T-helper 1 cell treated with Interleukin-12 subunit alpha and Interleukin-12 subunit beta and Interleukin-4 antibody, amounts not matched to agents 30 ng/mL and 1 ng/mL, for 36 hours (primary cell): ENCODE measurements around the gene RAD51B. TPM values are rescaled to one million over a fixed set of nuclear protein-coding genes. Genes with fewer than 3 reads are reported as not detected.
"Not testable (repeated sequence)": the region's sequence is repeated elsewhere in the genome, so short reads cannot be mapped to it uniquely, and the experiment has no call there.

ENCODE experiments used
- intact Hi-C: fragments of 100-400 bp; cut with micrococcal nuclease; formaldehyde crosslinking; loops from one replicate; pipeline ENCODE4 v1.15.1; 2024
- total RNA-seq: library from RNA; stranded (reverse); gene quantifications from 2 replicates; pipeline ENCODE4 v1.2.3, GENCODE V29; 2022

RAD51B gene
- total RNA-seq, 1 donor from 2014 or later = 24.4 TPM

DNA sequence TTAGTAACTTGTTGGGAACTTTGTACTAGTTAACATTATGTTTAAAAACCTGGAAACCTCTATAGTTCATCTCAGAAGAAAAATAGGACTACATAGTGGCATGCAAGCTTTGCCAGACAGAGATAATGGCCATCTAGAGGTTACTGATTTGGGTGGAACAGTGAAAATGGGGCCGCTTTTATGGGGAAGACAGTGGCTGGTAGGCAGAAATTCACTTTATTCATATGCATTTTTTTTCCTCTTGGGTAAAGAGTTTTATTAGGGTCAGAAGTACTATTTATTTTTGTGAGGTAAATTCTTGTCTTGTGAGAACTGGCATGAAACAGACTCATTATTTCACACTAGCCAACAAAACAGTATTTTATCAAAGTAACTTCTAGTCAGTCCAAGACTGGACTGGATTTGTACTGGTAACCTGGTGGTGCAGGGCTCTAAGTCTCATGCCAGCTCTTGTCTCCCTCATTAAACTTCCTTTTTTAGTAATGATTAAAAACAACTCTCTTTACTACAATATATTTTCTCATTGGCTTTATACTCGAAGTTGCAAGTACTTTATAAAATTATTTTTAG lies 345.8 kb downstream of the RAD51B start:
- intact Hi-C loops = no loop called here

DNA sequence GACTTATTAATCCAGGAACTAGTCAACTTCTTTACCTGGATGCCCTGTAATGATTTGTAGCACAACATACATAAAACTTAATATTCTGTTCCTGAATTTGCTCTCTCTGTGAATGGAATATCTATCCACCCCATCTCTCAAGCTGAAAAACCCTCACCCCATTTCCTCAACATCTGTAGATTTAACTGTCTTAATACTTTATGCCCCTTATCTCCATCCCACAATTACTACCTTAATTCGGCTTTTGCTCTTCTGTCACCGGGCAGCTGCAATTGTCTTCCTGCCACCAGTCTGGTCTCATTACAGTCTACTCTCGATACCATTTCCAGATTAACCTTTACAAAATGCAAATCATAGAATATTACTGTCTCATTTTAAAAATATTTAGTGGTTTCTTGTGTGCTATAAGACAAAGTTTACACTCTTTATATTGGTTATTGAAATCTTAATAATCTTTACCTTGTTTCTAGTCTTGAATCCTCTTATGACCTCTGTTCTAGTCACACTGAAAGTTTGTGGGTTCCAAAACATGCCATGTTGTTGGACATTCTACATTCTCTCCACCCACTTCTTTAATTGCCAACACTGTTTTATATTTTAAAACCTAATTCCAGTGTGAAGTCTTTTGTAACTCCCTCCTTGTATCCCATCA lies 347.3 kb downstream of the RAD51B start:
- intact Hi-C loops = no loop called here

DNA sequence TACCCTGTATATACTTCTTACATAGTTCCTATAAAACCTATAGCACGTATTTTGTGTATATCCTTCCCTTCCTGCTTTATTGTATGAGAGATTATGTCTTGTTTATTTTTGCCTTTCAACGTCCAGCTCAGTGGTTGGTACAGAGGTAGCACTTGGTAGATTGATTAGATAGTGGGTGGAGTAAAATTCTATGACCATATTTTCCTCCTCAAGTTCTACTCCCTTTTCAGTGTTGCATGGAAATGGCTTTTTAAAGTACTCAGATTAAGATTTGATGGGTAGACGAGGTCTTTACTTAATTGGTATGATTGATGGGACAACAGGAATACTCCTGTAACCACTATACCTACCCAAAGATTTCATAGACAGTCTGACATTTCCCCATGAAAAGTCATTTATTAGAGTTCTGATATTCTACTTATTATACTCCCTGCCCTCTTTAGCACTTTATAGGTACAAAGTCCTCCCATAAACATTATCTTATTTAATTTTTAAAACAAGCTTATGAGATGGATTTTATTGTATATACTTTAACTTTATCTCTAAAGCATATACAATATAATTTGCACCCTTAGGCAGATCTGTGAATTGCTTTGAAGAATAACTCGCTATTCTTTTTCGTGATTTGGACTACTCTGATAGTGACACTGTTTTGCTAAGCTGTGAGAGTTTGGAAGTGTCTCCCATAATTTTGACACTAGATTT lies 348.0 kb downstream of the RAD51B start:
- intact Hi-C loops = no loop called here

DNA sequence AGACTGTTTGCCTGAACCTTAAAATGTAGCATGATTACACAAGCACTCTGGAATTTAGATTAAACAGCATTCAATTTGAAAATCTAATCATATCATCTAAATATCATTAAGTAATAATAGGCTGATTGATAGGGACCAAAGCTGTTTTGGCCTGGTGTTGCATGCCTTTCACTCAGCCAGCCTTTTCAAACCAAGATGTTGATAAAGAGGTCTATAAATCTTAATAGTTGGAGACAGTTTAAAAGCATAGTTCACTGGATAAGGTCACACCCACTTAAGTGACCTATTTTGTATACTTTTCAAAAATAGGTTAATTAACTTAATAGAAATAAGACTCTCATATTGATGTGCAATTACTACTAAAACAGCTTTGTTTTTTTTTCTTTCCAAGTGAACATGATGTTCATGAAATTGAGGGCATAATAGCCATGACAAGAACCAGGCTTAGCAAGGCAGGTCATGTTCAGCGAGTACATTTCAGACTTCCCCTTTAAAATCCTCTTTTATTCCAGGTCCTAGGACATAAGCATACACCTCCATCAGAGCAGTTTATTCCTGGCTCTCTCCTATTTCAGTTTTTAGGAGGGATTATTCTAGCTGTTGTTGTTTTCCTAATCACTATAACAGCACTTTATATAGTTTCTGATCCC lies 349.0 kb downstream of the RAD51B start:
- intact Hi-C loops = no loop called here

DNA sequence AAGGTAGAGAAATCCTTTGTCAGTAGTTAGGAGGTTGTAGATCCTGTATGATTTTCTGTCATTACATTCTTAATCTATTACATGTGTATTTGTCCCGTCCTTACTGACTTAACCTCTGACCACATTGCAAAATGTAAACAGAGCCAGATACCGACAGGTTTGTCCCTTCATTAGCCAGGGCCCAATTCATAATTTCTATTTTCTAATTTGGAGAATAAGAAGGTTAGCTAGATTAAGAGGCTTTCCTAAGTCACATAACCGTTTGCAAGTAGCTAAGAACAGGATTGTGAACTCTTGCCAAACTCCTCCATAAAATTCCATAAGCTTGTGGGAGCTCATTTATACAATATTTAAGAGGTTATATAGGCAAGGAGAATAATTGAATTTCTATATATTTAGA lies 352.6 kb downstream of the RAD51B start:
- intact Hi-C loops = no loop called here

DNA sequence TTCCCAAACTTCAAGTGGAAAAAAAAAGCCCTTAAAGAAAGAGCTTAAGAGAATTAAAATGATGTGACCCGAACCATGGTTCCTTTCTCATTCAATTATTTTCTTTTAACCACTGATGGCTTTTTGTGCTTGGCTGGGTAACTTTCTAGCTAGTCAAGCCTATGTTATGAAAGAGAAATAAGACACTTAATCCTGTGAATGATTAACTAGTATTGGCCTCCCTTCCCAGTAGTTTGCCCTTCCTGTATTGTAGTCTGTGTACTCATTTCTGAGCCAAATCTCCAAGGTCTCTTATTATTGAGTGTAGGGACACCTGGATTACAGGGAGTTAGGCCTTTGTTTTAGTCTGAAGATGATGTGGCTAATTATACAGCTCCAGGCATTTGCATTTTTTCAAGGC lies 353.0 kb downstream of the RAD51B start:
- intact Hi-C loops = no loop called here

DNA sequence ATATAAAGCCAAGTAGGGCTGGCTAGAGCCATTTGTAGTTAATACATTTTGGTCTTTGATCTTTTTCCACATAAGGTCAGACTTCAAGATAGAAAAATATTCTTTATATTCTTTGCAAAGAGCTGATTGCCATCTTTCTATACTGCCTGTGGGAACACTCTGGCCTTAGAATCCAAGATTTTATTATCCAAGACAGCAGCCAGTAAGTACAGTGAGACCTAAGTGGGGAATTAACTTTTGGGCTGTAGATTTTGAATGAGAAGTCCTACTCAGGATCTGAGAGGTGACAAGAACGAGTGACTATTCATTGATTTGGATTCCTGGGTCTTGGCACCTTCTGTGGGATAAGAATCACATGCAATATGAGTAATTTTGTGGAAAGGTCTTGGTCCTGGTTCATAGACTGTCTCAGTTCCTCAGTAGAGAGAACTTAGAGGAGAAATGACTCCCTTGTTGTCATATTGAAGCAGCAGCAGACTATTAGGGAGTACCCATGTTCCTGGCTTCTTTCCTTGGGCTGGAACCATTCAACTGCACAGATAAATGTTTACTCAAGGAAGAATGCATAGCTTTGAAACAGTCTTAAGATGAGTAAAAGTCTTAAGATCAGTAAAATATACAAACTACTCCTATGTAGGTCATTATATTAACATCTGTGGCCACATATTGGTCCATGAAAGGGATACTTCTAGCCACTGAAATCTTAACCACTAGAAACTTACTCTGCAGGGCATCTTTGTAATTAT lies 353.8 kb downstream of the RAD51B start:
- intact Hi-C loops = no loop called here

DNA sequence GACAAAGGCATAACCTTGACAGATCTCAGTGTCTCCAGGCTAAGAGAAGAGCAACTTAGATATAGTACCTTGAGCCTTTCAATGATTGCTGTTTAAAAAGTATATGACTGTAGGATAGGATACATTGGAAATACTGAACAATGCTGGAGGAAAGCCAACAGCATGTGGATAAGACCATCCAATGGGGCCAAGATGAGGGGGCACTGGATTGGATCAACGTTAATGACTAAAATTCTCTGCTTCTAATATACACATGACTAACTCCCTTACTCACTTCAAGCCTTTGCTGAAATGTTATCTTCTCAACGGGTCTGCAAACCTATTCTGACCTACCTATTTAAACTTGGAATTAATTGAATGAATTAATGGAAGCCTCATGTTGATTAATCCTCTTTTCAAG lies 354.9 kb downstream of the RAD51B start:
- intact Hi-C loops = no loop called here

DNA sequence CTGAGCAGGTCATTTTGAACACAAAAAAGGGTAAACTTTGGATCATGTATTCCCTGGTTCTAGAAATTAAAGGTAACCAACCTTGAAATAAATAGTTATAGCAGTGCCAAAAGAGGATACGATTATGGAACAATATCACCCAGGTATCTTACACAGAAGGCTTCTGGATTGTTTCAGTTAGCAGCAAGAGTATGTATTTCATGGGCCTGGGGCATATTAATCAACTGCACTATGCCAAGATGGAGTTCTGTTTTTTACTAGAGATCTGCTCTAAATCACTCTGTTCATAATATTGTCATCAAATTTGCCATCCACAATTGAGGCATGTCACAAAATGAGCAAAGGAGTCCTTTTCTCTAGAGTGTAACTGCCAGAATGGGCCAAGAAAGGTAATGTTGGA lies 357.1 kb downstream of the RAD51B start:
- intact Hi-C loops = no loop called here

DNA sequence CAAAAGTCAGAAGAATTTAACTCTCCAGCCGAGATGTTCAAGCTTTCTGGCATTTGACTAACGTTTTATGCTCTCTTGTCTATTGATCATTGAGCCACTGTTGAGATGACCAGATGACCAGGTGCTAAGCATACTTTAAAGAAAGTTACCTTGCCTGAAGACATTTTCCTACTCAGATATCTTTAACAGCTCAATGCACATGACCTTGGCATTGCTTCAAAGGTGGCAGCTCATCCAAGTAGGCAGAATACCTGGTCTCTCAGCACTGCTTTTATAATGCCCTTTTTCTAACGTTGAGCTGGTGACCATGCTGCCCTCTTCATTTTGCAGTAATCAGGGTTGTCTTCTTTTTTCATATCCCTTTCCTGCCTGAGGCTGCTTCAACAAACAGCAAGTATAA lies 358.1 kb downstream of the RAD51B start:
- intact Hi-C loops = no loop called here

DNA sequence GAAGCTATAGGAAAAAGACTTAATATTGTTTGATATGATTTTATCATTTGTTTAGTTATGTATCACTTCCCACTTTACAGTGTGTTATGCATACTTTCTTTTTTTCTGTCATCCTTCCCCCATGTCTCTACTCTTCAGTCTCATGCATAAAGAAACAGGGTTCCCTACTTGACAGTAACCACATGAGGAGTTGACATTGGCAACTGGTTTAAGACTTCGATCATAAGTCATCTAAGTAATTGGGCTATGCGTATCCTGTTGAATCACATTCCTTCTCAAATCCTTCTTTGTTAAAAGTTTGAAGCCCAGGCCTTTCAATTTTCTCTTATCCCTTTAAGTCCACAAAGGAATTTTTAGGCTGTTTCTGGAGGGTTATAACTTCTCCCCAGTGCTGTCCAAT lies 358.7 kb downstream of the RAD51B start:
- intact Hi-C loops = no loop called here

DNA sequence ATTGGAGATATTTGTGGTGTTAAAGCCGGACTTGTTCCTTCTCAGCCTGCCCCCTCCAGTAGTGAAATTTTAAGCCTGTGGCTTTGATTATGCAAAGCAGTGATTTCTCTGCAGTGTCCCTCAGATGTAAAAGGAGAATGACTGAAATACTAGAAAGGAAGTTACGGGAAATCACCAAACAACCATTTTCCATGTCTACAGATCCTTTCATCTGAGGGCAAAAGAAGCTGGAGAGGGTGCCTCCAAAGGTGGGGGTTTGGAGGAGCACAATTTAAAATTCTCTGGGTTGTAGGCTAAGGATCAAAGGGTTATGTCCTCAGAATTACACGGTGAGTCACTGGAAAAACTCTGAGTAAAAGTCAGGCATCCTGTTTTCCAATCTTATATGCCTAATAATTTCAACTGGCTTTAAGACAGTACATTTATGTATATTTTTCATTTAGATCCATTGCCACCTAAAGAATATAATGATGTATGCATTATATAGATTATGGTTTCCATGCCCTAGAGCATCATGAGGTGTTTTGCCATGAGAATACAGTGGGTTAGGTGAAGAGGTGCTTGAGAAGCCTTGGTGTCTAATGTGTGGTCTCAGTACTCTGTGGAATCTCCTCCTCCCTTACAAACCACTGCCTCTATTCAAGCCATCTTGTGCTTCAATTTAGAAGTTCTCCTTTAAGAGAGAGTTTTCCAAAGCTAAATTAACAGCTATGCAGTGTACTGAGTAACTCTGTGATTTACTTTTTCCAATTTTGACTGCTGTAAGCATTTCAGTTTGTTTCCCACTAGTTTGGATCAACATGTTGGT lies 362.1 kb downstream of the RAD51B start:
- intact Hi-C loops = loop anchor here (1.0 kb wide), 1 partner anchor 29 kb away; no protein-coding TSS in a partner anchor

DNA sequence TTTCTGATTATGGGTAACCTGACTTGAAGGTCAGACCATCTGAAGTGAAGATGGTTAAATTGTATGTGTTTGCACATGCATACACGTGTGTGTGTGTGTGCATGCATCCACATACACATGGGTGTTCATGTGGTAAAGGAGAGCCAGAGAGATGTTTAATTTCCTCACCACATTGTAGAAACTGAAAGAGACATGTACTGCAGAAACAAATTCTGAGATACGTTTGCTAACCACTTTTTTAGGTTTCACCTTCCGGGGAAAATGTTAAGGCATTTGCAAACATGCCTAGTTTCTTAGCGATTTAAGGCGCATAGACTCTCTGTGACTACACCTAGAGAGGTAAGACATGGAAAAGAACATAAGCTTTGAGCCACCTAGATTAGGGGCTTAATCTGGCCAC lies 362.9 kb downstream of the RAD51B start:
- intact Hi-C loops = loop anchor here (1.0 kb wide), 1 partner anchor 28 kb away; no protein-coding TSS in a partner anchor

DNA sequence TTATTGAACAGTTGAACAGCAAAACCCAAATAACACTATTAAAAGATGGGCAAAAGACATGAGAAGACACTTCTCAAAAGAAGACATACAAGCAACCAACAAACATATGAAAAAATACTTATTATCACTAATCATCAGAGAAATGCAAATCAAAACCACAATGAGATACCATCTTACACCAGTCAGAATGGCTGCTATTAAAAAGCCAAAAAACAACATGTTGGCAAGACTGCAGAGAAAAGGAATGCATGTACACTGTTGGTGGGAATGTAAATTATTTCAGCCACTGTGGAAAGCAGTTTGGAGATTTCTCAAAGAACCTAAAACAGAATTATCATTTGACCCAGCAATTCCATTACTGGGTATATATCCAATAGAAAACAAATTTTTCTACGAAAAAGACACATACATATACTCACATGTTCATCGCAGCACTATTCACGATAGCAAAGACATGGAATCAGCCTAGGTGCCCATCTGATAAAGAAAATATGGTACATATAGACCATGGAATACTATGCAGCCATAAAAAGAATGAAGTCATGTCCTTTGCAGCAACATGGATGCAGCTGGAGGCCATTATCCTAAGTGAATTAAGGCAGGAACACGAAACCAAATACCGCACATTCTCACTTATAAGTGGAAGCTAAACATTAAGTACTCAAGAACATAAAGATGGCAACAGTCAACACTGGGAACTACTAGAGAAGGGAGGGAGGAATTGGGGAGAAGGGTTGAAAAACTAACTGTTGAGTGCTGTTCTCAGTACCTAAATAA lies 367.1 kb downstream of the RAD51B start:
- intact Hi-C loops = not testable (repeated sequence)

DNA sequence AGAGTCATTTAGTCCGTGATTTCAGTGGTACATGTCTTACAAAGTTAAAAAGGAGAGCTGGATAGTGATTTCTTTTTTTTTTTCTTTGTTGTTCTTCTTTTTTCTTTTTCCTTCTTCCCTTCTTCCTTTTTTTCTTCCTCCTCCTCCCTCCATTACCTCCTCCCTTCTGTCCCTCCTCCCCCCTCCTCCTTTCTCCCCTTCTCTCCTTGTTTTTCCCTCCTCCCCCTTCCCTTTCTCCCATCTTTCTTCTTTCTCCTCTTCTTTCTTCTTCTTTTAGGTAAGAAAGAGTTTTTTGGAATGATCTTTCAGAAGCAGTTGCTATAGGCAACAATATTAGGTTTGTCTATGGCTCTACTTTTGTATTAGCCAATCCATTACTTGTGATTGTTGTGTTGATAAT lies 368.6 kb downstream of the RAD51B start:
- intact Hi-C loops = no loop called here

DNA sequence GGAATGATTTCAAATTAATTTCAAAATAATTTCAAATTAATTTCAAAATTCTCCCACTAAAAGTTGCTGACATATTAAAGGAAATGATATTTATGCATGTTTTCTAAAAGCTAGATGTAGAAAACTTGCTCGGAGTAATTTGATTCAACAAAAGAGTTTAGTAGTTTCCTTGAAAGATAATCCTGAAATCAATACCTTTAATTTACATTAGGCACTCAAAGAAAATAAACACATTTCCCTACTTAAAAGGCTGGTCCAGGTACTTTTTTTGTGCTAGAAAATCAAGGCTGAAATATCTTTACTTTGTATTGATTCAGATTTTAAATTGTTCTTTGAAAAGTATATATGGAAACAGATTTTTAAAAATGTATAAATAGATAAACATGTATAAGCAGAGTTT lies 370.5 kb downstream of the RAD51B start:
- intact Hi-C loops = no loop called here

DNA sequence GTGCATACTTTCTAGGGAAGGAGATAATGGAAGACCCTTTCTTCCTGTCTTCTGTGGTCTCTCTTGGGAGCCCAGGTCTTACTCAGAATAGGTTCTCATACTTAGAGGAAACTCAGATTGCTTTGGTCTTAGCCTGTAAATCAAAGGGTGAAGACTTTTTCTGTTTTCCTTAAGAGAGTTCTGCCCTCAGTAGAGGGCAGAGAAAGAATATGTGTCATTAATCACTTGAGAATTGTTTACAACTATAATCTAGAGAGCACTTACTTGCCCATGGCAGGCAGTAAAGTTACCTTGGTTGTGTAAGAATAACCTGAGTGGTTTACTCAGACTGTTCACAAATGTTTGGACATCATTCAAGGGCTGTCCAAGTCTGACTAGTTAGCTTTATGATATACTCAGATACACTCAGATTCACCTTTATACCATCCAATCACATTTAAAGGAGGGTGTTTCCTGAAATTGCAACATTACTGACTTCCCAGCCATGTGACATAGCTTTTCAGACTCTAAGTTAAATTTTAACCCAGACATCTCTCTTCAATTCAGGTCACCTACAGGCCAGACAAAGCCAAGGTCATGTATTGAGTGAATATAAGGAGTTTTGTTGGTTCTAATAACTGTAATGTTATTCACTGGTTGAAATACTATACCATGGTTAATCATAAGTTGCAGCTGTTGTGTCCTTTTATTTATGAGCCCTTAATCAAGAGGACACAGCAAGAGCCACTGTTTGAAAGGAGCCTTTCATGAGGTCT lies 372.2 kb downstream of the RAD51B start:
- intact Hi-C loops = no loop called here

DNA sequence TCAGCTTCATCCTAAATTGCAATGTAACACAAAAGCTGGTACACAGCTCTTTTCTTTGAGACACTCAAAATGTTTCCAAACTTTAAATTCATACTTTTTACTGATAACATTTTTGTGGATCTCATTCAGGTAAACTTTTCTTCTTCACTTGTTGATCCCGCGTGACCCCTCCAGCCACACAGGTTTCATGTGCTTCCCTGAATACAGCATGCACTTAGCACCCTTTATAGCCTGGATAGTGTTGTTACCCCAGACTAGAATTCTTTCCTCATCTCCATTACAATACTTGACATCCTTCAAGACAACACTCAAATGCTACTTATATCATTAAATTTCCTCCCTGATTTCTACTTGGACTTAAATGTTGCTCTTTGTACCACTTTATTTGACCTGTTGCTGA lies 373.4 kb downstream of the RAD51B start:
- intact Hi-C loops = no loop called here

DNA sequence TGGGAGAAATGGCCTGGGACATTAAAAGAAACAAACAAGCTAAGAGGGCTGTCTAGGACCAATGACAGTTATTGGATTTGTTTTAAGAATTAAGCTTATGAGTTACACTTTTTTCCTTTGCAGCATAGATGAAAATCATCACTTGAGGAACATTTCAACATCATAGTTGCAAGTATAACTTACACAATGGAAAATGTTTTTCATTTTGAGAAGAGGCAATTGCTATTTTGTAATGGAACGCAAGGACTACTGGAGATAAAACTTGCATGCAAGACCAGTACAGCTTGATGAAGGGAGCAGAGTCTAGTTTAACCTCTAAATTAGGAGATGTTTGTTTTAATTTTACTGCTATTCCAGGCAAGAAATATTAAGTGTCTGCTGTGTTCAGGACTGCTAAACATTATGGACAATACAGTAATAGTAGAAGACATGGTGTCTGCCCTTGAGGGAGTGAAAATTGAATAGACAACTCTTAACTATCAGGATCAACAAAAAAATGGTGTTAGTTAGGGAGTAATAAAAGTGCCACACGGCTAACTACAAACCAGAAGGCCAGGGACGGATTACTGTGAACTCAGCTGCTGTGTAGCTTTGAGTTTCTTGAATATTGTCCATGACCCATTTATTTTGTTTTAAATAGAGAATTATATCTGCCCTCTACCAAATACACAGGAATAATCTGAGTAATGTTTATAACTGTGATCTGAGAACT lies 374.5 kb downstream of the RAD51B start:
- intact Hi-C loops = no loop called here
